ENCODE measurements around the gene PCDHGC5.
A peak's percentile ranks its signal among the peaks of the same experiment; 100 is the strongest.

Gene PCDHGC5

DNA sequence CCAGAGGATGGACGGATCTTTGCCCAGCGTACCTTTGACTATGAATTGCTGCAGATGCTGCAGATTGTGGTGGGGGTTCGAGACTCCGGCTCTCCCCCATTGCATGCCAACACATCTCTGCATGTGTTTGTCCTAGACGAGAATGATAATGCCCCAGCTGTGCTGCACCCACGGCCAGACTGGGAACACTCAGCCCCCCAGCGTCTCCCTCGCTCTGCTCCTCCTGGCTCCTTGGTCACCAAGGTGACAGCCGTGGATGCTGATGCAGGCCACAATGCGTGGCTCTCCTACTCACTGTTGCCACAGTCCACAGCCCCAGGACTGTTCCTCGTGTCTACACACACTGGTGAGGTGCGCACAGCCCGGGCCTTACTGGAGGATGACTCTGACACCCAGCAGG lies 1.9 kb downstream of the PCDHGC5 start:
- H3K4me1 ChIP-seq (ENCODE audit: control insufficient read depth, insufficient read depth, low read length) = peaks cover 56% of the 10 kb centered on the region
- H3K9ac ChIP-seq (ENCODE audit: low read length) = no peak overlapping the region
- no peaks in the 10 kb centered on the region for H3K9me3 ChIP-seq (ENCODE audit: control insufficient read depth, insufficient read depth, low read depth, low read length)
- H3K27ac ChIP-seq (ENCODE audit: low read depth, low read length) = no peak overlapping the region
- H3K4me3 ChIP-seq (ENCODE audit: low read depth, low read length) = 0 out of 2 replicates have a peak overlapping the region, but pooled peaks have one; percentile 61
- H3K27me3 ChIP-seq (ENCODE audit: control insufficient read depth, insufficient read depth, low read length) = peaks cover 75% of the 10 kb centered on the region
- H3K36me3 ChIP-seq (ENCODE audit: control insufficient read depth, insufficient read depth, low read length) = no peaks in the 10 kb centered on the region; the same call in 1 of the 2 replicates

DNA sequence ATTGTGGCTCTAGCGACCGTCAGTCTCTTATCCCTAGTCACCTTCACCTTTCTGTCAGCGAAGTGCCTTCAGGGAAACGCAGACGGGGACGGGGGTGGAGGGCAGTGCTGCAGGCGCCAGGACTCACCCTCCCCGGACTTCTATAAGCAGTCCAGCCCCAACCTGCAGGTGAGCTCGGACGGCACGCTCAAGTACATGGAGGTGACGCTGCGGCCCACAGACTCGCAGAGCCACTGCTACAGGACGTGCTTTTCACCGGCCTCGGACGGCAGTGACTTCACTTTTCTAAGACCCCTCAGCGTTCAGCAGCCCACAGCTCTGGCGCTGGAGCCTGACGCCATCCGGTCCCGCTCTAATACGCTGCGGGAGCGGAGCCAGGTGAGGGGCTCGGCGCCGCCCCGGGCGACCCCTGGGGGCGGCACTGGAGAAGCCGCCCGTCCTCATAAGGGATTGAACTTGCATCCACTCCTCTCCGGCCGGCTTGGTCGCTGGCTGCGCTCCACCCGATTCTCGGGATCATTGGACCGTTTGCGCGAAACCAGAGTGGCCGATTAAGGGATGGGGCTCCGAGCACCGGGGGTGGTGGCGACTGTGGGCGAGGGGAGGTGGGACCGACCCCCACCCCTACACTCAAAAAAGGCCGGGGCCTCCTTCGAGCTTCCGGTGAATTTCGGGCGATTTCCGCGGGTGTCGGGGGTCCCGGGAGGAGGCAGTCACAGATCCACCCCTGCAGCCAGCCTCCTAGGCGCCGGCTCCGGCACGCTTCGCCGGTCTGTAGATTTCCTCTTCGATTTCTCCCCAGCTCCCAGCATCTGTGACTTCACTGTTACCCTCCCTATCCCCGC lies 2.7 kb downstream of the PCDHGC5 start:
- Histone ChIP-seq H3K27me3 (ENCODE audit: control insufficient read depth, insufficient read depth, low read length) (peaks cover 68% of the 10 kb centered on the region), H3K27ac (ENCODE audit: low read depth, low read length) (no peak overlapping the region), H3K9ac (ENCODE audit: low read length) (no peak overlapping the region), H3K4me3 (ENCODE audit: low read depth, low read length) (peak overlapping the region; percentile 61), H3K4me1 (ENCODE audit: control insufficient read depth, insufficient read depth, low read length) (peaks cover 58% of the 10 kb centered on the region), H3K36me3 (ENCODE audit: control insufficient read depth, insufficient read depth, low read length) (no peaks in the 10 kb centered on the region; the same call in 1 of the 2 replicates), H3K9me3 (ENCODE audit: control insufficient read depth, insufficient read depth, low read depth, low read length) (no peaks in the 10 kb centered on the region)

DNA sequence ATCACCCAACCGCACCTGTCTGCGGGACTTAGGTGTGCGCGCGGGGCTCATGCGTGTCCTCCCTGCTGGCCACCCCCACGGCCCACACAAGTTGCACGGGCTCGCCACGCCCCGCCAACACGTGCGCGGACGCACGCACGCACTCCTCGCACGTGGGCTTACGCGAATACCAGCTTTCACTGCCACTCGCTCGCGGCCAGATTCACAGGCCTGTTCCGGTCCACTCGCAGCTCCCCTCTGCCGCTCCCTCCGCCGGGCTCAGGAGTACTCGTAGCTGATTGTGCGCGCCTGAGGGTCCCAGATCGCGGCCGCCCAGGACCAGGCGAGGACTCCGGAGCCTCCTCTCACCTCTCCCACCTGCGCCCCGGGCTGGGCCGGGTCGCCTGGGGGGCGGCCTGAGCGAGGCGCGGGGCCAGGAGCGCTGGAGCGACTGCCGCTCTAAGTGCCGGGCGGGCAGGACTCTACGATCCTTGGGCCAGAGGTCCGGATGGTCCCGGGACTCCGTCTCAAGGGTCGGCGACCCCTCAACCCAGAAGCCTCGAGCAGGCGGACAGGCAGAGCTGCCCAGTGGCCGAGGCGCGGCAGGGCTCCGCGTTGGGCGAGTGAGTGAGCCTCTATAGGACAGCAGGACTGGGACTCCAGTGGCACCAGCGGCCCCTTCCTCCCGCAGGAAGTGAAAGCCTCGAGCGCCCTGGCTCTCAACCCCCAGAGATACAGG lies 3.4 kb downstream of the PCDHGC5 start:
- peaks cover 58% of the 10 kb centered on the region for H3K4me1 ChIP-seq (ENCODE audit: control insufficient read depth, insufficient read depth, low read length)
- H3K9me3 ChIP-seq (ENCODE audit: control insufficient read depth, insufficient read depth, low read depth, low read length) = no peaks in the 10 kb centered on the region
- peak overlapping the region; percentile 20 for H3K9ac ChIP-seq (ENCODE audit: low read length)
- no peak overlapping the region for H3K27ac ChIP-seq (ENCODE audit: low read depth, low read length)
- peak overlapping the region; percentile 61 for H3K4me3 ChIP-seq (ENCODE audit: low read depth, low read length)
- peaks cover 60% of the 10 kb centered on the region for H3K27me3 ChIP-seq (ENCODE audit: control insufficient read depth, insufficient read depth, low read length)
- no peaks in the 10 kb centered on the region; the same call in 1 of the 2 replicates for H3K36me3 ChIP-seq (ENCODE audit: control insufficient read depth, insufficient read depth, low read length)

DNA sequence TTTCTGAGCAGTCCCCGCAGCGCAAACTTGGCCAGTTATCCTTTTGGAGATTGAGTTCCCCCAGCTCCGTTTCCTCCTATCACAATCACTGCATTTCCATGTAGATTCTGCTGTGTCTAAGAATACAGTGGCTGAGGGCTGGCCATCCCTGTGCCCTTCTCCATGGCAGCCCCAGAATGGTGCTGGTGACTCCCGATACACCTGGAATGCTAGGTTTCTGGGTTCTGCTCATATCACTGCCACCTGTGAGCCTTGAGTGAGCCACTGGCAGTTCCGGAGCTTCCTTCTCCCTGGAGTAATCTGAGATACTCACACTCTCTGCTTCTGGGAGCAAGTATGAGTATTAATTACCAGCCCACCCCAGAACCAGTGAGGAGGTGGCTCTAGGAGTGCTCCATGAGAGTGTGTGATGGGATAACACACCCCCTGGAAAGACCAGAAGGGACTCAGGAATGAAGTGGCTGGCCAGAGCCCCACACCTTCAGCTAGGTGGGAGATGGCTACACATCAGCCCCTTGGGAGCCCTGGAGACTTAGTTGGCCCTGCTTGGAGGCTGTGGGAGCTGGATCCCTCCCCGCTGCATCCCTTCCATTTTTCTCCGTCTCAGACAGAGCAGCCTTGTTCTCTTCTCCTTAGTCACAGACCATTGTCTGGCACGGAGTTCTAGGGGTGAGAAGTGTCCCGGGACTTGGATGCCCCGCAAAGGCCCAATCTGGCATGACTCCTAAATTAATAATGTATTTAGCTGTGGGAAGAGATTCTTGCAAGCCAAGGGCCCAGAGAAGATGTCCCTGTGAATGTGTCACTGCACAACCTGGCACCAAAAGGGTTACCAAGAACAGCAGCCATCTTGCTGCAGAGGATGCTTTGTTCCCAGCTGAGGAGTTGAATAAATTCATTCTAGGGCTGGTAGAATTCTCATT lies 4.9 kb downstream of the PCDHGC5 start:
- peak overlapping the region; percentile 66; the same call in 1 of the 2 replicates for H3K27ac ChIP-seq (ENCODE audit: low read depth, low read length)
- H3K36me3 ChIP-seq (ENCODE audit: control insufficient read depth, insufficient read depth, low read length) = no peaks in the 10 kb centered on the region; the same call in 1 of the 2 replicates
- H3K9ac ChIP-seq (ENCODE audit: low read length) = peak overlapping the region; percentile 84
- H3K27me3 ChIP-seq (ENCODE audit: control insufficient read depth, insufficient read depth, low read length) = peaks cover 57% of the 10 kb centered on the region
- H3K9me3 ChIP-seq (ENCODE audit: control insufficient read depth, insufficient read depth, low read depth, low read length) = no peaks in the 10 kb centered on the region
- peak overlapping the region; percentile 60; the same call in 1 of the 2 replicates for H3K4me3 ChIP-seq (ENCODE audit: low read depth, low read length)
- peaks cover 50% of the 10 kb centered on the region for H3K4me1 ChIP-seq (ENCODE audit: control insufficient read depth, insufficient read depth, low read length)

DNA sequence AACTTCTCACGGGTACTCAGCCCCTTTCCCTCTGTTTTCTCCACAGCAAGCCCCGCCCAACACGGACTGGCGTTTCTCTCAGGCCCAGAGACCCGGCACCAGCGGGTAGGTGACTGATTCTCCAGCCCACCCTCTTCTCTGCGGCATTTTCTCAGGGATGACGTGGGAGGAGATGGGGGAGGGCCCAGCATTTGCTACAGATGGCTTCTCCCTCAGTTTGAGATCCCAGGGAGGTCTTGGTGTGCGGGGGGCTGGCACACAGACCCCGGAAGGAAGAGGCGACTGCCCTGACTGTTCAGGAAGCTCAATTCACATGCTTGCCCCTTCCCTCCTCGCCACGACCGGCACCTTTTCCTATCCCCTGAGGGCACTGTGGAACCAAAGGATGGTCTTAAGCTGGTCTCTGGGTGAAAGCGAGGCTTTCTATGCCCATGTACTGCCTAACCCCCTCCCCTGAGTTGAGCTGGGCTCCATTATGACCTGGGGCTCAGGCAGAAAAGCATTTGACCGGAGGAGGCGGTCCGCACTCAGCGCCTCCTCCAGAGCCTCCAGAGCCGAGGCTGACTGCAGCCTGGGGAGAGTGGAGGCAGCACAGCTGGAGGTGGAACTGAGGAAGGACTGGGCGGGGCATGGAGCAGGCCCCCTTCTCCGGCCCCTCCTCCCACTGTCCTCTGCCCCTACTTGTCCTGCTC lies 6.0 kb downstream of the PCDHGC5 start:
- H3K4me1 ChIP-seq (ENCODE audit: control insufficient read depth, insufficient read depth, low read length) = peaks cover 46% of the 10 kb centered on the region
- no peaks in the 10 kb centered on the region; the same call in 1 of the 2 replicates for H3K36me3 ChIP-seq (ENCODE audit: control insufficient read depth, insufficient read depth, low read length)
- H3K9ac ChIP-seq (ENCODE audit: low read length) = peak overlapping the region; percentile 84
- peaks cover 47% of the 10 kb centered on the region for H3K27me3 ChIP-seq (ENCODE audit: control insufficient read depth, insufficient read depth, low read length)
- H3K27ac ChIP-seq (ENCODE audit: low read depth, low read length) = peak overlapping the region; percentile 66; the same call in 1 of the 2 replicates
- no peaks in the 10 kb centered on the region for H3K9me3 ChIP-seq (ENCODE audit: control insufficient read depth, insufficient read depth, low read depth, low read length)
- H3K4me3 ChIP-seq (ENCODE audit: low read depth, low read length) = peak overlapping the region; percentile 60

DNA sequence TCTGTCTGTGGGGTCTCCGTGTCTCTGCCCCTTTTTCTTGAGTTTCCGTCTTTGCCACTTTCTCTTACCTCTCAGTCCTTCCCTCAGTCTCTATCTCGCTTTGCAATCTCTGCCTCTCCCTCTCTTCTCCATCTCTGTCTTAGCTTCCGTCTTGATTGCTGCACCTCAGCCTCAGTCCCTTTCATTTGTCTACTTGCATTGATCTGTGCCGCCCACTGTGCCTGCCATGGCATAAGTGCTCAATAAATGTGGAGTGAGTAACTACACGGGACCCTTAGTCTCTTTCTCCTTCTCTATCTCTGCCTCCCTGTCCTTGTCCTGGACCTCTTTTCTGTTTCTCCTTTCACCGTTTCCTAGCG lies 6.6 kb downstream of the PCDHGC5 start:
- Histone ChIP-seq H3K9ac (ENCODE audit: low read length) (peak overlapping the region; percentile 84), H3K9me3 (ENCODE audit: control insufficient read depth, insufficient read depth, low read depth, low read length) (no peaks in the 10 kb centered on the region), H3K27me3 (ENCODE audit: control insufficient read depth, insufficient read depth, low read length) (peaks cover 42% of the 10 kb centered on the region), H3K27ac (ENCODE audit: low read depth, low read length) (peak overlapping the region; percentile 66; the same call in 1 of the 2 replicates), H3K4me1 (ENCODE audit: control insufficient read depth, insufficient read depth, low read length) (peaks cover 46% of the 10 kb centered on the region), H3K36me3 (ENCODE audit: control insufficient read depth, insufficient read depth, low read length) (no peaks in the 10 kb centered on the region), H3K4me3 (ENCODE audit: low read depth, low read length) (peak overlapping the region; percentile 60)

DNA sequence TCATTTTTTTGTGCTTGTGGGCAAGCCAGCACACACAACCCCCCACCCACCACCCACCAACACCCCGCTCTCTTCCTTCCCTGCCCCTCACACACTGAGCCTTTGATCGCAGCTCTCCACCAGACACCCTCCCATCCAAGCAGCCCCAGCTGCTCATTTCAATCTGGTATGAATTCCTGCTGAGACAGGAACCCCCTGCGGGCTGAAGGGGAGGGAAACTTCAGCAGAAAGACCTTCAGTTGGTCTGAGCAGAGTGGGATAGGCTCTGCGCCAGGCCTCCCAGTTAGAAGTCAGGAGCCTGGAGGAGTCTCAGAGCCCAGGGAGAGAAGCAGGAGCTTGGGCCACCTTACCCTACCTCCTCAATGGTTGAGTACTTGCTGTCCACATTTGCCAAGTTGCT lies 7.2 kb downstream of the PCDHGC5 start:
- Histone ChIP-seq H3K36me3 (ENCODE audit: control insufficient read depth, insufficient read depth, low read length) (no peaks in the 10 kb centered on the region), H3K27ac (ENCODE audit: low read depth, low read length) (peak overlapping the region; percentile 66; the same call in 1 of the 2 replicates), H3K4me1 (ENCODE audit: control insufficient read depth, insufficient read depth, low read length) (peaks cover 43% of the 10 kb centered on the region), H3K9me3 (ENCODE audit: control insufficient read depth, insufficient read depth, low read depth, low read length) (no peaks in the 10 kb centered on the region), H3K9ac (ENCODE audit: low read length) (peak overlapping the region; percentile 84), H3K4me3 (ENCODE audit: low read depth, low read length) (peak overlapping the region; percentile 60; the same call in 1 of the 2 replicates), H3K27me3 (ENCODE audit: control insufficient read depth, insufficient read depth, low read length) (peaks cover 36% of the 10 kb centered on the region)

DNA sequence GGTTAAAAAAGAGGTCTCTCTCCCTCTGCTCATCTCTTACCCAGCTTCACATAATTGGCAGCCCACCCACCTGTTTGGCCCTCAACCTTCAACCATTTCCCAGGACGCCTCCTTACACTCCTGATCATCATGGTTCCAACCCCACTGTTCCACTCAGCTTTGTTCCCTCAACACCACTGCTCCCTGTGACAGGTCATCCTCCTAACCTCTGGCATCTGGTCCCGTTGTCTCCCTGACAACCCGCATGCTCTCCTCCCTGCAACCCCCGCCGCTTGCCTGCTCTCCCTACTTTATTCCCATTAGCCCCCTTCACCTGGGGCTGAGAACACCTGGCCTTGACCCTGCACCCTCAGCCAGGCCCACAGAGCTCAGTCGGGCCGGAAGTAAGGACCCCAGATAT lies 12.9 kb downstream of the PCDHGC5 start:
- H3K9me3 ChIP-seq (ENCODE audit: control insufficient read depth, insufficient read depth, low read depth, low read length) = no peaks in the 10 kb centered on the region
- no peak overlapping the region for H3K9ac ChIP-seq (ENCODE audit: low read length)
- peaks cover 10% of the 10 kb centered on the region; the same call in 1 of the 2 replicates for H3K36me3 ChIP-seq (ENCODE audit: control insufficient read depth, insufficient read depth, low read length)
- H3K4me3 ChIP-seq (ENCODE audit: low read depth, low read length) = no peak overlapping the region
- no peaks in the 10 kb centered on the region for H3K27me3 ChIP-seq (ENCODE audit: control insufficient read depth, insufficient read depth, low read length)
- no peak overlapping the region for H3K27ac ChIP-seq (ENCODE audit: low read depth, low read length)
- H3K4me1 ChIP-seq (ENCODE audit: control insufficient read depth, insufficient read depth, low read length) = peaks cover under 1% of the 10 kb centered on the region; the same call in 1 of the 2 replicates

DNA sequence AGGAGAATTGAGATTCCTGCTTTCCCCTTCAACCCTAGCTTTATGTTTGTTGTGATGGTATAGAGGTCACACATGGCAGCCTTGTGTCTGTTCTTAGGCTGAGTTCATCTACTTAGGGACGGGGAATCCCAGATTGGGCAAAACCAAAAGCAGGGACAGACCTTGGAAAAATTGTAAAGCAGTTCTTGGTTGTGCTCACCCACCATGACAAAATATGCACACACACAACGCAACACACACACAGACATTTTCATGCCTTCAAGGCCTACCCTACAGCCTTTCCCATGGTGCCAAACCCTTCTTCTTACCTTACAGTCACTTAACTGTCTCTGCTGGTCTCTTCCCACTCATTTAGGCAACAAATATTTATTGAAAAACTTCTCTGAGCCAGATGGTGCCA lies 14.8 kb downstream of the PCDHGC5 start:
- Histone ChIP-seq H3K36me3 (ENCODE audit: control insufficient read depth, insufficient read depth, low read length) (peaks cover 10% of the 10 kb centered on the region; the same call in 1 of the 2 replicates), H3K4me1 (ENCODE audit: control insufficient read depth, insufficient read depth, low read length) (peaks cover 19% of the 10 kb centered on the region), H3K4me3 (ENCODE audit: low read depth, low read length) (no peak overlapping the region), H3K9ac (ENCODE audit: low read length) (no peak overlapping the region), H3K27me3 (ENCODE audit: control insufficient read depth, insufficient read depth, low read length) (no peaks in the 10 kb centered on the region), H3K27ac (ENCODE audit: low read depth, low read length) (no peak overlapping the region), H3K9me3 (ENCODE audit: control insufficient read depth, insufficient read depth, low read depth, low read length) (no peaks in the 10 kb centered on the region)

DNA sequence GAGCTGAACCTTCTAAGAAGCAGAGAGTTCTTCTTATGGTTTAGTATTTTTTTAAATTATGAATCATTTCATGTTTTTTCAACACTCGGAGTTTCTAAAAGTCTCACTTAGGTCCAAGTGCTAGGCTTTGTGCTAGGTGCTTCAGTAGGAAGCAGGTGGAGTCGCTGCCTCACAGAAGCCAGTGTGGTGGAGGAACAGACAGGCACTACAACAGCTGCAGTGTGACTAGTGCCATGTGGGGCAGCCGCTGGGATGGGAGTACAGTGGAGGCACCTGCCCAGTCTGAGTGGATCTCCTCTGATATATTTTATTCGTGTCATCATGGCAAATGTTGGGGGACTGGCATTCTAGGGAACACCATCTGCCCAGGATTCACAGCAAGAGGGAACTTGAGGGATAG lies 15.3 kb downstream of the PCDHGC5 start:
- no peak overlapping the region for H3K4me3 ChIP-seq (ENCODE audit: low read depth, low read length)
- H3K9ac ChIP-seq (ENCODE audit: low read length) = no peak overlapping the region
- H3K36me3 ChIP-seq (ENCODE audit: control insufficient read depth, insufficient read depth, low read length) = peaks cover 10% of the 10 kb centered on the region; the same call in 1 of the 2 replicates
- H3K27me3 ChIP-seq (ENCODE audit: control insufficient read depth, insufficient read depth, low read length) = no peaks in the 10 kb centered on the region
- H3K4me1 ChIP-seq (ENCODE audit: control insufficient read depth, insufficient read depth, low read length) = peaks cover 21% of the 10 kb centered on the region
- H3K9me3 ChIP-seq (ENCODE audit: control insufficient read depth, insufficient read depth, low read depth, low read length) = no peaks in the 10 kb centered on the region
- H3K27ac ChIP-seq (ENCODE audit: low read depth, low read length) = no peak overlapping the region

Data from HUES6 (cell line).